GM13977 (cell line): ENCODE results near the gene B4GAT1.
"Not testable (repeated sequence)": the region's sequence is repeated elsewhere in the genome, so short reads cannot be mapped to it uniquely, and the experiment has no call there.

Experiments
- DNase-seq: peaks from one replicate; pipeline ENCODE4 v3.0.0; 2012; ENCODE audit warnings: low spot score
- in situ Hi-C: fragments of 300-500 bp; cut with MboI; formaldehyde crosslinking; loops from one replicate; pipeline ENCODE4 v1.12.0; 2022; ENCODE audit warnings: low sequenced_read_pairs, low pct_unique_long_range_greater_than_20kb, mixed read lengths, inconsistent platforms; ENCODE audit not compliant: unreplicated experiment
- TF ChIP-seq, protein P1 (sequence below): IDR thresholded peaks from 2 replicates; pipeline ENCODE4 v1.5.1; 2012; ENCODE audit warnings: mild to moderate bottlenecking, control low read depth; ENCODE audit not compliant: insufficient read depth; ENCODE audit errors: extremely low read depth, missing control alignments

The B4GAT1 gene

DNA sequence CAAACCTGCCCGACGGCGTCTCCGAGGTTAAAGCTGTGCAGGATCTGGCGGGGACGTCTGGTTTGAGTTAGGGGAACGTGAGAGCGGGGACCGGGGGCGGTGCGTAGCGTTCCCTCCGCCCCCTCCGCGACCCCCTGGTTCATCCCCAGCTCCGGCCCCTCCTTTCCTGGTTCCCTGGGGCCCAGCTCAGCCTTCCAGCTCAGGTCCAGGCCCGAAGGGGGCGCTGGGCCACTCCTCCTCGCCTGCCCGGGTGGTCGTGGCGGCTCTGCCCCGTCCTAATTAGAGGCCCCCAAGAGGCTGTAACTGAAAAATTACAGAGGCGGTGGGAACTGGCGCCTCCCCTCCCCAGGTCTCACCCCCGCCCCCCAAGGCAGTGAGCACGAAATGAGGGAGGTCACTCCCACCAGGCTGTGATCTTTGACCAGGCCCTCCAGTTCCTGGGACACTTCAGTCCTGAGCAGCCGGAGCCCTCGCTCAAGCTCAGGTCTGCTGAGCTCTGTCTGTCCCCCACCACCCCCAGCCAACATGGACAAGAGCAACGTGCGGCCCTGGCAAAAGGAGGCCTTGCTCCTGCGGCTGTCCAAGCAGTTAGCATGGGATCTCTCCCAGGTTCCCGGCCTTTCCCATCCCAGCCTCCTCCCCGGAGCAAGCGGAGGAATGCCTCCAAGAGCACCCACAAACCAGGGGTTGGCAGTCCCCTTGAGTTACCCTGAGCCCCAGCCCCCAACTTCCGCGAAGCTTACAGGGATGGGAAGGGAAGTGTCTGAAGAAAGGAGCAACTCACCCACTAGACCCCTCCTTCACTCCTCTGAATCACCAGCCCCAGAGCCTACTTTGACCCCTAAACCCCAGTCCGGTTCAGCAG lies 33.9 kb downstream of the B4GAT1 start:
- TF ChIP-seq, protein P1, sequence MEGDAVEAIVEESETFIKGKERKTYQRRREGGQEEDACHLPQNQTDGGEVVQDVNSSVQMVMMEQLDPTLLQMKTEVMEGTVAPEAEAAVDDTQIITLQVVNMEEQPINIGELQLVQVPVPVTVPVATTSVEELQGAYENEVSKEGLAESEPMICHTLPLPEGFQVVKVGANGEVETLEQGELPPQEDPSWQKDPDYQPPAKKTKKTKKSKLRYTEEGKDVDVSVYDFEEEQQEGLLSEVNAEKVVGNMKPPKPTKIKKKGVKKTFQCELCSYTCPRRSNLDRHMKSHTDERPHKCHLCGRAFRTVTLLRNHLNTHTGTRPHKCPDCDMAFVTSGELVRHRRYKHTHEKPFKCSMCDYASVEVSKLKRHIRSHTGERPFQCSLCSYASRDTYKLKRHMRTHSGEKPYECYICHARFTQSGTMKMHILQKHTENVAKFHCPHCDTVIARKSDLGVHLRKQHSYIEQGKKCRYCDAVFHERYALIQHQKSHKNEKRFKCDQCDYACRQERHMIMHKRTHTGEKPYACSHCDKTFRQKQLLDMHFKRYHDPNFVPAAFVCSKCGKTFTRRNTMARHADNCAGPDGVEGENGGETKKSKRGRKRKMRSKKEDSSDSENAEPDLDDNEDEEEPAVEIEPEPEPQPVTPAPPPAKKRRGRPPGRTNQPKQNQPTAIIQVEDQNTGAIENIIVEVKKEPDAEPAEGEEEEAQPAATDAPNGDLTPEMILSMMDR = no peak
- DNase-seq = no peak
- in situ Hi-C loops = no loop called here

DNA sequence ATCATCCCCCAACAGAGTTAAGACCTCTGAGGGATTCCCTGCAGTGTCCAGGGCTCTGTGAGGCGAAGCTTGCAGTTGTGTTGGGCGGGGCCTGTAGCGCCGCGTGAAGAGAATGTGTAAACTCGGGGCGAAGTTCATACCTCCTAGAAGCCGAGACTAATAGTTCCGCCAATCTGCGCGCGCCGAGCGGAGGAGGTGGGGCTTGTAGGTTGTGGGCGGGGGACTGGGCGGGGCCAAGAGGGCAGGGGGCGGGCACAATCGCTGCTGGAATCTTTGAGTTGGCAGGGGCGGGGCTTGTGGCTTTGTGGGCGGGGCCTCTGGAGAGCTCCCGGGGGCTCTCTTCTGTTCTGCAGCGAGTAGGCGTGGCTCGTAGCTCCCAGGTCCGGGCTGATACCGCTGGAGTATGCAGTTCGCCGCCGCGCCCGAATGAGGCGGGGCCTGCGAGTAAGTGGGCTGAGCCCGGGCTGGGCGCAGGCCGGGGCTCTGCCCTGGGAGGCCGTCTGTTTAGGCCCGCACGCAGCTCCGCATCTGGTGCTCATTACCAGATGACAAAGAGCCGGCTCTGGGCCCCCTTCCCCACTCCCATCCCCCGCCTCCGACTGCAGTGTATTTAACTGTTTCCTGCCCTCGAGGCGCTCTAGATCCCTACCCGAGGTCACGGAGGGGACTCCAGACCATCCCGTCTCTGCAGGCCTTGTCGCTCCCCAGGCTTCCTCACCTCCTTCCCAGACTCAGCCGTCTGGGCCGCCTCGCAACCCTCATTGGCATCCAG lies 34.7 kb downstream of the B4GAT1 start:
- TF ChIP-seq, protein P1 = no peak
- peak; percentile 99 for DNase-seq
- in situ Hi-C loops = no loop called here

DNA sequence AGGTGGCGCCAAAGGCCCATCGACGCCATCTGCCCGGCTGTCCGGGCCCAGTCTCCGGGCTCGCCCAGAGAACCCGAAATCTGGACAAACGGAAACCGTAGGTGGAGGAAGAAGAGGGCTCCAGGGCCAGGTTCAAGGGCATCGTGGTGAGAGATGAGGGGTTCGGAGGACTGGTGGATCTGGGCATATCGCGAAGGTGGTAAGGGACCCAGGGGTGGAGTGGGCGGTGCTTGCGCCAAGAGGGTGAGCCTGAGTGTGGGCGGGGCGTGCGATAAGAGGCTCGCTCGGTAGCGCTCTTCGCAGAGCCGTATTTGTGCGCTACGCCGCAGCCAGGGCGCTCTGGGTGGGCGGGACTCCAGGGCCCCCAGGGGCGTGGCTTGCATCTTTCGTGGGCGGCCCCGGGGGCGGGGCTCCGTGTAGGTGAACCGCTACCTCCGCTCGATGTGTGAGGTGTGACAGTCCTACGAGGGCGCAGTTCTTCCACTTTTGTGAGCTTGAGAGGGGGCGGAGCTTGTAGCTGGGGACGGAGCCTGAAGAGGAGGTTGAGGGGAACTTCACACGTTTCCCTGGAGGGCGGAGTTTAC lies 35.4 kb downstream of the B4GAT1 start:
- peak; percentile 86 for DNase-seq
- TF ChIP-seq, protein P1 = peak; percentile 19
- in situ Hi-C loops = no loop called here

DNA sequence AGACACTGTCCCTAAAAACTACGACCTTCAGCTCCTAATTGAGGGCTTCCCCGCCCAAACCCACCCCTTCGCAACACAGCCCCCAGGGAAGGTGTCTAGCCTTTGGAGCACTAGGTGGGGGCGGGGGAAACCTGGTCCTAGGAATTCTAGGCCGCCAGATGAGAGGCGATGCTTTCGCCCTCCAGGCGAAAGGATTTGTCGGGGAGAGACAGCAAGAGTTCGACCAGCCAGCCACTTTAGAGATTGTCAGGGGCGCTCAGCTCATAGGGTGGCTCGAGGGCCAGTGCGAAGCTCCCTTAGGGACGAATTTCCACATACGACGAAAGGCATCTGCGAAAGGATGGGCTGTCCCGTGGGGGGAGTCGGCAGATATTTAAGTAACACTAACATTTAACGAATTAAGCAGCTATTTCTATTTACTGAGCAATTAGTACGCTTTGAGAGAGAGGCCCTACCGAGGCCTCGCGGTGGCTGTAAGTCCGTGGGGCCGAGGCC lies 35.9 kb downstream of the B4GAT1 start:
- in situ Hi-C loops = no loop called here
- TF ChIP-seq, protein P1 = peak; percentile 96

DNA sequence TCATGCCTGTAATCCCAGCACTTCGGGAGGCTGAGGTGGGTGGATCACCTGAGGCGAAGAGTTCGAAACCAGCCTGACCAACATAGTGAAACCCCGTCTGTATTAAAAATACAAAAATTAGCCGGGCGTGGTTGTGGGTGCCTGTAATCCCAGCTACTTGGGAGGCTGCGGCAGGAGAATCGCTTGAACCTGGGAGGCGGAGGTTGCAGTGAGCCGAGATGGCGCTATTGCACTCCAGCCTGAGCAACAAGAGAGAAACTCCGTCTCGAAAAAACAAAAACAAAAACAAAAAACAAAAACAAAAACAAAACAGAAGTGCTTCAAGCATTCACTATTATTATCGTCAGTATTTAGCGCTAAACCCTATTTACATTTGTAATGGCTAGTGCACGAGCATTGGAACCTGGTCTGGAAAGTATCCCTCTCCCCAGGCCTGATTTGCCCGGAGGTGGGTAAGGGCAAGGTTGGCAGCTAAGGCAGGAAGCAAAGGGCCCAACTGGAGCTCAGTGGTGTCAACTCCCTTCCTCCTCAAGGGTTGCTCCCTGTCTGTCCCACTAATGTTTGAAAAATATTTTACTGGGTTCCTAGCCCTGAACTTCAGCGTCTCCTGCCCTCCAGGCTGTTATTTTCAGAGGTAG lies 36.5 kb downstream of the B4GAT1 start:
- in situ Hi-C loops, DNase-seq: not testable (repeated sequence)

More for the DNA sequence above, 35.9 kb downstream of the B4GAT1 start:
- no peak for DNase-seq

DNA sequence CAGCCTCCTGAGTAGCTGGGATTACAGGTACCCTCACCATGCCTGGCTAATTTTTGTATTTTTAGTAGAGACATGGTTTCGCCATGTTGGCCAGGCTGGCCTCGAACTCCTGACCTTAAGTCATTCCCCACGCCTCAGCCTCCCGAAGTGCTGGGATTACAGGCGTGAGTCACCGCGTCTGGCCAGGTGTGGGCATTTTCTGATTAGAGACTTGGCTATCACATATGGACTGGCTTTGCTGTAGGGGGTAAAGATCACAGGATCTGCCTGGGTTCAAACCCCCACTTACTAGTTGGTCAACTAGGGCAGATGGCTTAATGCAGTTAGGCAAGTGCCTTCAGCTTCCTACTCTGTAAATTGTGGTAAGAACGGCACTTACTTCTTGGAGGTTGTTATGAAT lies 37.1 kb downstream of the B4GAT1 start:
- DNase-seq = no peak
- in situ Hi-C loops = no loop called here
- TF ChIP-seq, protein P1 = no peak
